ENCODE measurements around the gene TMEM135. TPM values are rescaled to one million over a fixed set of nuclear protein-coding genes. Genes with fewer than 3 reads are reported as not detected.
A peak's percentile ranks its signal among the peaks of the same experiment; 100 is the strongest.
"Not testable (repeated sequence)": the region's sequence is repeated elsewhere in the genome, so short reads cannot be mapped to it uniquely, and the experiment has no call there.

TMEM135 gene
- 10 to 100 TPM; 17.1 to 35.0 (median 25.9) TPM for polyA plus RNA-seq (ENCODE audit: insufficient read depth in 1 of 5, insufficient read length in 5 of 5, low replicate concordance in 1 of 5)
- long read RNA-seq, donor 1, partial matches to known transcripts, result 0 of 6 reads
- long read RNA-seq, donor 1, other reads (novel, unspliced or antisense), result 0 of 6 reads
- long read RNA-seq, donor 2, partial matches to known transcripts, result 0 of 1 reads
- long read RNA-seq, donor 2, other reads (novel, unspliced or antisense), result 0 of 1 reads
- long read RNA-seq, donor 3, partial matches to known transcripts, result 0 of 3 reads
- long read RNA-seq, donor 3, other reads (novel, unspliced or antisense), result 0 of 3 reads
- long read RNA-seq, donor 4, partial matches to known transcripts, result 0 of 5 reads
- long read RNA-seq, donor 4, other reads (novel, unspliced or antisense), result 0 of 5 reads
- long read RNA-seq, donor 5, partial matches to known transcripts, result 0 of 3 reads
- long read RNA-seq, donor 5, other reads (novel, unspliced or antisense), result 0 of 3 reads
- long read RNA-seq, donor 6, partial matches to known transcripts, result 0 of 5 reads
- long read RNA-seq, donor 6, other reads (novel, unspliced or antisense), result 0 of 5 reads
- long read RNA-seq, donor 7, partial matches to known transcripts, result 0 of 1 reads
- long read RNA-seq, donor 7, other reads (novel, unspliced or antisense), result 0 of 1 reads
- long read RNA-seq, donor 8, partial matches to known transcripts, result 0 of 2 reads
- long read RNA-seq, donor 8, other reads (novel, unspliced or antisense), result 0 of 2 reads

- DNase-seq, result peak; percentile 91
Measured at GRCh38 chr11:87037450-87038234, at the start of gene TMEM135. Gene TMEM135 (plus strand): TSS chr11:87037934. CDS start chr11:87038046, 112 bp downstream.

GRCh38 chr11:86988351-86988881, 49.3 kb upstream of the TMEM135 start:
- DNase-seq, result no peak

- peak in 1 of 2 donors; percentile 47 for DNase-seq
Measured at GRCh38 chr11:86990031-86990430, 47.7 kb upstream of the TMEM135 start.

GRCh38 chr11:86990515-86990914, 47.2 kb upstream of the TMEM135 start:
- DNase-seq, result no peak

- no peak for DNase-seq
Measured at GRCh38 chr11:86991341-86991740, 46.4 kb upstream of the TMEM135 start.

GRCh38 chr11:86992340-86992739, 45.4 kb upstream of the TMEM135 start:
- not testable (repeated sequence) for DNase-seq

- no peak for DNase-seq
Measured at GRCh38 chr11:86993031-86993430, 44.7 kb upstream of the TMEM135 start.

- DNase-seq, result no peak
Measured at GRCh38 chr11:86996953-86997570, 40.7 kb upstream of the TMEM135 start.

GRCh38 chr11:86999388-86999787, 38.3 kb upstream of the TMEM135 start:
- no peak for DNase-seq

- DNase-seq, result peak in 1 of 2 donors; percentile 21
Measured at GRCh38 chr11:86999859-87000753, 37.6 kb upstream of the TMEM135 start.

- DNase-seq, result no peak
Measured at GRCh38 chr11:87002918-87003317, 34.8 kb upstream of the TMEM135 start.

GRCh38 chr11:87004281-87004680, 33.5 kb upstream of the TMEM135 start:
- not testable (repeated sequence) for DNase-seq

- no peak for DNase-seq
Measured at GRCh38 chr11:87005569-87005921, 32.2 kb upstream of the TMEM135 start.

GRCh38 chr11:87006035-87006434, 31.7 kb upstream of the TMEM135 start:
- DNase-seq, result no peak

- DNase-seq, result no peak
Measured at GRCh38 chr11:87007963-87008362, 29.8 kb upstream of the TMEM135 start.

GRCh38 chr11:87012089-87012488, 25.6 kb upstream of the TMEM135 start:
- no peak for DNase-seq

- DNase-seq, result no peak
Measured at GRCh38 chr11:87012673-87013072, 25.1 kb upstream of the TMEM135 start.

- DNase-seq, result no peak
Measured at GRCh38 chr11:87013912-87014825, 23.6 kb upstream of the TMEM135 start.

- no peak for DNase-seq
Measured at GRCh38 chr11:87015645-87016044, 22.1 kb upstream of the TMEM135 start.
